ENCODE data around the gene PRKN. TPM values are rescaled to one million over a fixed set of nuclear protein-coding genes. Genes with fewer than 3 reads are reported as not detected.

The PRKN gene
- total RNA-seq, 4 donors from 2014 or later: 4.4 to 669 (median 10.5) TPM

GRCh38 chr6:161598896-161599295 is 1128.7 kb downstream of the PRKN start:
- H3K27me3 ChIP-seq: no peaks in the 10 kb centered on the region
- no peaks in the 10 kb centered on the region for H3K36me3 ChIP-seq
- H3K4me3 ChIP-seq: no peak overlapping the region
- no peaks in the 10 kb centered on the region for H3K9me3 ChIP-seq
- no peak for DNase-seq
- no peak for TF ChIP-seq POLR2A (IDR thresholded peaks at IDR 0.05)
- no peaks in the 10 kb centered on the region for H3K4me1 ChIP-seq
- H3K27ac ChIP-seq: no peak overlapping the region

DNA sequence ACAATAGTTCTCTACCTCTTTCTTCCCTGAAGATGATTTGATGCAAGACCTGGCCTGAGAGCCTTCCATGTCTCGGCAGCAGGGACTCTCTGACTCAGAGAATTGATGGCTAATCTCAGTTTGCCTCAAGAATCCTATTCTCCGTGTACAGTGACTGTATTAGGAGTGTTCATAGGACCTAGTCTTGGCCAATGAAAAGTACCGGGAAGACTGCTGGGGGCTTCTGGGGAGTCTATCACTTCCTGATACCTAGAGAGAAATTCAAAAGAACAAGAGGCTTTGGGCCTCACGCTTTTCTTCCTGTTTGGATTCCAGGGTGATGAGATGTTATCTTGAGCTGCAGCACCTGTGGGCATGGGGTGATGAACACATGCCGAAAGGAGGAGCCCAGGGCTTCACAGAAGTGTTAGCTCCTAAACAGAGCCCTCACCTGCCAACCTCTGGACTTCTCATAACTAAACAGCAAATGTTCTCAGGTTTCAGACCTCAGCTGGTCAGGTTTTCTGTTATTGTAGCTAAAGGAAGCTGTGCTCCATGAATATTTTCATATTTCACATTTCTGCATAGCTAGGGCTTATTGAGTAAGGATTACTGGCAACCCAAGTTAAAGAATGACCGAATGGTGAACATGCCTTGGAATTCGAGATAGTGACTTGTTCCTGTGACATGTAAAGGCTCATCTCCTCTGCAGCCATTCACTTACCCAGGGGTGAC is 1130.6 kb downstream of the PRKN start:
- H3K4me1 ChIP-seq: no peaks in the 10 kb centered on the region
- no peaks in the 10 kb centered on the region for H3K36me3 ChIP-seq
- no peaks in the 10 kb centered on the region for H3K27me3 ChIP-seq
- H3K27ac ChIP-seq: no peak overlapping the region
- no peak for DNase-seq
- H3K4me3 ChIP-seq: no peak overlapping the region
- TF ChIP-seq POLR2A (IDR thresholded peaks at IDR 0.05) (no peak), CTCF (IDR thresholded peaks at IDR 0.05) (no peak)
- no peaks in the 10 kb centered on the region for H3K9me3 ChIP-seq

- TF ChIP-seq CTCF (IDR thresholded peaks at IDR 0.05) (no peak), POLR2A (IDR thresholded peaks at IDR 0.05) (no peak)
- no peaks in the 10 kb centered on the region for H3K27me3 ChIP-seq
- DNase-seq: no peak
- H3K9me3 ChIP-seq: no peaks in the 10 kb centered on the region
- H3K36me3 ChIP-seq: no peaks in the 10 kb centered on the region
- H3K4me1 ChIP-seq: no peaks in the 10 kb centered on the region
- no peak overlapping the region for H3K27ac ChIP-seq
- no peak overlapping the region for H3K4me3 ChIP-seq
Measured at GRCh38 chr6:161594412-161594811, 1133.2 kb downstream of the PRKN start.

GRCh38 chr6:161590961-161591627 is 1136.5 kb downstream of the PRKN start:
- no peak for DNase-seq
- no peak overlapping the region for H3K4me3 ChIP-seq
- H3K9me3 ChIP-seq: no peaks in the 10 kb centered on the region
- no peak overlapping the region for H3K27ac ChIP-seq
- no peaks in the 10 kb centered on the region for H3K27me3 ChIP-seq
- no peaks in the 10 kb centered on the region for H3K36me3 ChIP-seq
- no peaks in the 10 kb centered on the region for H3K4me1 ChIP-seq
- no peak for TF ChIP-seq POLR2A (IDR thresholded peaks at IDR 0.05)
- TF ChIP-seq CTCF (IDR thresholded peaks at IDR 0.05): no peak

- Histone ChIP-seq H3K4me3 (no peak overlapping the region), H3K9me3 (no peaks in the 10 kb centered on the region), H3K27ac (no peak overlapping the region), H3K36me3 (no peaks in the 10 kb centered on the region), H3K4me1 (no peaks in the 10 kb centered on the region), H3K27me3 (no peaks in the 10 kb centered on the region)
- TF ChIP-seq CTCF (IDR thresholded peaks at IDR 0.05) (no peak), POLR2A (IDR thresholded peaks at IDR 0.05) (no peak)
- DNase-seq: no peak
Measured at GRCh38 chr6:161586887-161587286, 1140.7 kb downstream of the PRKN start.

- H3K27ac ChIP-seq: no peak overlapping the region
- no peaks in the 10 kb centered on the region for H3K27me3 ChIP-seq
- no peaks in the 10 kb centered on the region for H3K9me3 ChIP-seq
- no peak for DNase-seq
- no peaks in the 10 kb centered on the region for H3K36me3 ChIP-seq
- no peak overlapping the region for H3K4me3 ChIP-seq
- no peaks in the 10 kb centered on the region for H3K4me1 ChIP-seq
- TF ChIP-seq CTCF (IDR thresholded peaks at IDR 0.05) (no peak), POLR2A (IDR thresholded peaks at IDR 0.05) (no peak)
Measured at GRCh38 chr6:161584621-161585340, 1142.8 kb downstream of the PRKN start.
